SU-DHL-6 (cell line): ENCODE results near the gene RAB10.
"Not testable (repeated sequence)": the region's sequence is repeated elsewhere in the genome, so short reads cannot be mapped to it uniquely, and the experiment has no call there.

Source experiments
- H2AFZ ChIP-seq: fragments of 200-600 bp; sonication (generic); 2 replicates; pipeline ENCODE4 v1.6.1; 2014; ENCODE audit warnings: low read depth, mild to moderate bottlenecking, moderate library complexity, mixed read lengths, antibody characterized with exemption, low read length; ENCODE audit not compliant: severe bottlenecking
- H3F3A ChIP-seq: fragments of 200-600 bp; shearing (Covaris generic); 2 replicates; pipeline ENCODE4 v1.6.0; 2016; ENCODE audit warnings: antibody characterized with exemption, mild to moderate bottlenecking; ENCODE audit not compliant: insufficient read depth
- H3K27ac ChIP-seq: fragments of 200-600 bp; sonication (generic); 2 replicates; pipeline ENCODE4 v1.5.1; 2016; ENCODE audit warnings: low read depth, mild to moderate bottlenecking, low read length, moderate library complexity, mixed read lengths
- H3K27me3 ChIP-seq: fragments of 200-600 bp; sonication (generic), shearing (Covaris generic); 2 replicates; pipeline ENCODE4 v1.6.0; 2014; ENCODE audit warnings: mild to moderate bottlenecking, low read length
- H3K36me3 ChIP-seq: fragments of 200-600 bp; sonication (generic); 2 replicates; pipeline ENCODE4 v1.6.1; 2014; ENCODE audit warnings: mild to moderate bottlenecking, low read length, mixed read lengths
- H3K4me2 ChIP-seq: fragments of 300-600, 200-600 bp; shearing (Covaris generic), sonication (generic); 2 replicates; pipeline ENCODE4 v1.6.0; 2014; ENCODE audit warnings: low read length, low read depth, mild to moderate bottlenecking; ENCODE audit not compliant: poor library complexity, severe bottlenecking
- H3K4me3 ChIP-seq: fragments of 200-600 bp; sonication (generic); 2 replicates; pipeline ENCODE4 v1.5.1; 2014; ENCODE audit warnings: antibody characterized with exemption, low read length, mild to moderate bottlenecking, mixed read lengths; ENCODE audit not compliant: insufficient read depth, poor library complexity, severe bottlenecking
- H3K79me2 ChIP-seq: fragments of 200-600 bp; sonication (generic); 2 replicates; pipeline ENCODE4 v1.6.1; 2014; ENCODE audit warnings: mild to moderate bottlenecking, low read length, moderate library complexity; ENCODE audit not compliant: insufficient read depth
- H3K9ac ChIP-seq: fragments of 200-600 bp; sonication (generic); 2 replicates; pipeline ENCODE4 v1.7.0; 2014; ENCODE audit warnings: mild to moderate bottlenecking, low read length
- H3K9me2 ChIP-seq: fragments of 200-600 bp; sonication (generic); replicated peaks from 2 replicates; pipeline ENCODE4 v1.6.1; 2014; ENCODE audit warnings: low read length; ENCODE audit not compliant: insufficient read depth
- H3K9me3 ChIP-seq: fragments of 200-600 bp; sonication (generic); 2 replicates; pipeline ENCODE4 v1.6.1; 2014; ENCODE audit warnings: low read length, mixed read lengths; ENCODE audit not compliant: insufficient read depth
- H4K20me1 ChIP-seq: fragments of 200-600 bp; sonication (generic); 2 replicates; pipeline ENCODE4 v1.6.1; 2014; ENCODE audit warnings: low read depth, mild to moderate bottlenecking, antibody characterized with exemption, low read length, moderate library complexity, mixed read lengths
- EZH2phosphoT487 ChIP-seq: fragments of 200-600 bp; sonication (generic), shearing (Covaris generic); conservative IDR thresholded peaks from 2 replicates; pipeline ENCODE4 v1.6.1; 2018; ENCODE audit warnings: mild to moderate bottlenecking, antibody characterized with exemption, low read length, moderate library complexity, mixed read lengths
- TF ChIP-seq, protein P1 (sequence below): fragments of 200-600 bp; sonication (generic); IDR thresholded peaks from one replicate; pipeline ENCODE4 v1.5.1; 2017; ENCODE audit warnings: antibody characterized with exemption, mild to moderate bottlenecking, low read length, moderate library complexity; ENCODE audit not compliant: insufficient read depth, poor library complexity, severe bottlenecking

Gene RAB10

DNA sequence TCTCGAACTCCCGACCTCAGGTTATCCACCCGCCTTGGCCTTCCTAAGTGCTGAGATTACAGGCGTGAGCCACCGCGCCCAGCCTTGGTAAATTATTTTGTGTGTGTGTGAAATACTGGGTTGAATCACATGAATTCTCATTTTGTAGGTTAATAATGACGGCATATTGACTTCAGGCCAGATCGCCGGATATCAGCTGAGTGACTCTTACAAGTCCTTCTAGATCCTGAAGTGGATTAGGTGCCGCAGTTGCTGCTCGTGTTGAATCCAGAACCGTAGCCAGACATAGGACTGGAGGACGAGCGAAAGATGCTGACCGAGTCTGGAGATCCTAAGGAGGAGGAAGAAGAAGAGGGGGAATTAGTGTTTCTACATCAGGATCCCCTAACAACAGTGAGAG, 39.4 kb upstream of the RAB10 start:
- H3K36me3 ChIP-seq: no peaks in the 10 kb centered on the region
- H3K9me2 ChIP-seq: no peaks in the 10 kb centered on the region
- no peaks in the 10 kb centered on the region for H3K9me3 ChIP-seq
- no peak overlapping the region for H2AFZ ChIP-seq
- no peaks in the 10 kb centered on the region for H3K79me2 ChIP-seq
- TF ChIP-seq, protein P1, sequence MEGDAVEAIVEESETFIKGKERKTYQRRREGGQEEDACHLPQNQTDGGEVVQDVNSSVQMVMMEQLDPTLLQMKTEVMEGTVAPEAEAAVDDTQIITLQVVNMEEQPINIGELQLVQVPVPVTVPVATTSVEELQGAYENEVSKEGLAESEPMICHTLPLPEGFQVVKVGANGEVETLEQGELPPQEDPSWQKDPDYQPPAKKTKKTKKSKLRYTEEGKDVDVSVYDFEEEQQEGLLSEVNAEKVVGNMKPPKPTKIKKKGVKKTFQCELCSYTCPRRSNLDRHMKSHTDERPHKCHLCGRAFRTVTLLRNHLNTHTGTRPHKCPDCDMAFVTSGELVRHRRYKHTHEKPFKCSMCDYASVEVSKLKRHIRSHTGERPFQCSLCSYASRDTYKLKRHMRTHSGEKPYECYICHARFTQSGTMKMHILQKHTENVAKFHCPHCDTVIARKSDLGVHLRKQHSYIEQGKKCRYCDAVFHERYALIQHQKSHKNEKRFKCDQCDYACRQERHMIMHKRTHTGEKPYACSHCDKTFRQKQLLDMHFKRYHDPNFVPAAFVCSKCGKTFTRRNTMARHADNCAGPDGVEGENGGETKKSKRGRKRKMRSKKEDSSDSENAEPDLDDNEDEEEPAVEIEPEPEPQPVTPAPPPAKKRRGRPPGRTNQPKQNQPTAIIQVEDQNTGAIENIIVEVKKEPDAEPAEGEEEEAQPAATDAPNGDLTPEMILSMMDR: no peak
- TF ChIP-seq EZH2phosphoT487: no peak
- no peaks in the 10 kb centered on the region for H3K27me3 ChIP-seq
- H3K4me2 ChIP-seq: no peak overlapping the region
- H3K9ac ChIP-seq: no peak overlapping the region
- no peaks in the 10 kb centered on the region for H4K20me1 ChIP-seq
- no peak overlapping the region for H3K27ac ChIP-seq
- H3F3A ChIP-seq: no peaks in the 10 kb centered on the region
- no peak overlapping the region for H3K4me3 ChIP-seq

DNA sequence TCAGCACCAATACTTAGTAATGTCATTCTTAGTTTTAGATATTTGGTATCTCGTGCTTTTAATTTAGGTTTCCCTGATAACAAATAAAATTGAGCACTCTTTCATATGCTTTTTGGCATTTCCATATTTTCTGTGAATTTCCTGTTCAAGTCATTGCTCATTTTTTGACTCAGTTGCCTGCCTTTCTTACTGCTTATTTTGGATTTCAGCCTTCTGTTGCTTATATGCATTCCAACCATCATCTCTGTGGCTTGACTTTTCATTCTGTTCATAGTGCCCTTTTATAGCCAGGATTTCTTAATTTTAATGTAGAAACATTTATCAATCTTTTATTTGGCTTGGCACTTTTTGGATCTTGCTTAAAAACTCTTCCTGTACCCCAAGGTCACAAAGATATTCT, 37.0 kb upstream of the RAB10 start:
- H3K9ac ChIP-seq: no peak overlapping the region
- no peaks in the 10 kb centered on the region for H3K36me3 ChIP-seq
- no peak overlapping the region for H3K4me3 ChIP-seq
- H4K20me1 ChIP-seq: no peaks in the 10 kb centered on the region
- H3K4me2 ChIP-seq: no peak overlapping the region
- no peaks in the 10 kb centered on the region for H3K27me3 ChIP-seq
- H3K27ac ChIP-seq: no peak overlapping the region
- H3K9me3 ChIP-seq: no peaks in the 10 kb centered on the region
- H2AFZ ChIP-seq: no peak overlapping the region
- no peak for TF ChIP-seq EZH2phosphoT487
- TF ChIP-seq, protein P1: no peak
- H3K9me2 ChIP-seq: no peaks in the 10 kb centered on the region
- H3F3A ChIP-seq: no peaks in the 10 kb centered on the region
- H3K79me2 ChIP-seq: no peaks in the 10 kb centered on the region

DNA sequence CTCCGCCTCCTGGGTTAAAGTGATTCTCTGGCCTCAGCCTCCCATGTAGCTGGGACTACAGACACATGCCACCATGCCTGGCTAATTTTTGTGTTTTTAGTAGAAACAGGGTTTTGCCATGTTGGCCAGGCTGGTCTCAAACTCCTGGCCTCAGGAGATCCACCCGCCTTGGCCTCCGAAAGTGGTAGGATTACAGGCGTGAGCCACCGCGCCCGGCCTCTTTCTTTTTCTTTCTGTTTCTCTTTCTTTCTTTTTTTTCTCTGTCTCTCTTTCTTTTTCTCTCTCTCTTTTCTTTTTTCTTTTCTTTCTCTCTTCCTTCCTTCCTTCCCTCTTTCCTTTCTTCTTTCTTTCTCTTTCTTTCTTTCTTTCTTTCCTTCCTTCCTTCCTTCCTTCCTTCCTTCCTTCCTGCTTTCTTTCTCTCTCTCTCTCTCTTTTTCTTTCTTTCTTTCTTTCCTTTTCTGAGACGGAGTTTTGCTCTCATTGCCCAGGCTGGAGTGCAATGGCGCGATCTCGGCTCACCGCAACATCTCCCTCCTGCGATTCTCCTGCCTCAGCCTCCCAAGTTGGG, 35.0 kb upstream of the RAB10 start:
- H3K27ac ChIP-seq, H3K4me2 ChIP-seq, H3K79me2 ChIP-seq: not testable (repeated sequence)

DNA sequence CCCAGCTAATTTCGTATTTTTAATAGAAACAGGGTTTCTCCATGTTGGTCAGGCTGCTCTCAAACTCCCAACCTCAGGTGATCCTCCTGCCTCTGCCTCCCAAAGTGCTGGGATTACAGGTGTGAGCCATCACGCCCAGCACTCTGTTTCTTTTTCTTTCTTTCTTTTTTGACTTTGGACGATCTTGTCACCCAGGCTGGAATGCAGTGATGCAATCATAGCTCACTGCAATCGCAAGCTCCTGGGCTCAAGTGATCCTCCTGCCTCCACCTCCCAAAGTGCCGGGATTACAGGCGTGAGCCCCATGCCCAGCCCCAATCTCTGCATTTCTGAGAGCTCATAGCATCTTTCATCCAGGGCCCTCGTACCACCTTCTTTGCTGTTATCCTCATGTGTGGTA, 34.5 kb upstream of the RAB10 start:
- H3K9me2 ChIP-seq, H3K4me2 ChIP-seq, H3F3A ChIP-seq, H3K36me3 ChIP-seq, H3K27ac ChIP-seq, H2AFZ ChIP-seq, H3K79me2 ChIP-seq, H3K4me3 ChIP-seq, H3K9me3 ChIP-seq, H3K9ac ChIP-seq, H3K27me3 ChIP-seq, H4K20me1 ChIP-seq: not testable (repeated sequence)

More for the DNA sequence above, 35.0 kb upstream of the RAB10 start:
- not testable (repeated sequence) for H3K27me3 ChIP-seq, H2AFZ ChIP-seq, H4K20me1 ChIP-seq, H3K36me3 ChIP-seq, H3K9me3 ChIP-seq, H3K4me3 ChIP-seq, H3K9ac ChIP-seq, H3K9me2 ChIP-seq, H3F3A ChIP-seq
